Esophagus mucosa (tissue), 1 donor: ENCODE data around the gene ENGASE. TPM values are rescaled to one million over a fixed set of nuclear protein-coding genes. Genes with fewer than 3 reads are reported as not detected.

Source experiments
- ATAC-seq: fragments of 200-7000 bp; cut with Tn5 transposase; one replicate; pipeline ENCODE4 v1.9.1; 2020
- total RNA-seq: library from RNA; stranded (reverse); gene quantifications from one replicate; pipeline ENCODE4 v1.2.4, GENCODE V29; 2023
- donor health status: DM: yes; HTN: yes; CAD: no.

Gene ENGASE
- total RNA-seq, 1 donor from 2014 or later, result 6.5 TPM

DNA sequence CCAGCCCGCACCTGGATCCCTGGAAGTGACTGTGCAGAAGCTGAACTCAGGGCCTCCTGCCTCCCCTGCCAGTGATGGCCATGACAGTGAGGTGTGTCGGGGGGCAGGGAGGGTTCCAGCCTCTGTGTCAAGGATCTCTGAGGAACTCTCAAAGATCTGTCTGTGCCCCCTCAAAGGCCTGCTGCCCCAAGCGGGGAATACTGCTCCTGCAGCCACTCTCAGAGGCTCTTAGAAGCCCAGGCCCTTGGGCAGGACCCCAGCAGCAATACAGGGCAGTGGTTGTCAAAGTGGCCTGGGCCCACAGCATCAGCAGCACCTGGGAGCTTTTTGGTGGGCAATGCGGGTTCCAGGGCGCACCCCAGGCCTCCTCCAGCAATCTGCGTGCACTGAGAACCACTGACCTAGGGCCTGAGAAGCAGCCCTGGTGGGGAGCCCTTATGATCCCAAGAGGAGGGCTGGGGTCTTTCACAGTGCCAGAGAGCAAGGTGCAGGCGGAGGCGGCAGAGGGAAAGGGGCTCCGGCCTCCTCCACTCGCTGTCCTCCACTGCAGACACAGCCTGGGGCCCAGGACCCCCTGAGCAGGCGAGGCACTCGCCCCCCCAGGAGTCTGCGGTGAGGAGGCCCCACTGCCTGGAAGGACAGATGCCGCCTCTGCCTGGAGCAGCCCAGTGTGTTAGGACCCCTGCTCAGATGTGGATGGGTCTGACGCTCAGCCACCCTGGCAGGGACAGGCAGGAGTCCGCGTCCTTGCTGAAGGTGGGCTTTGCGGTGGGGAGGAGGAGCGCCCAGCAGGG lies 42.1 kb downstream of the ENGASE start:
- ATAC-seq, result no peak

DNA sequence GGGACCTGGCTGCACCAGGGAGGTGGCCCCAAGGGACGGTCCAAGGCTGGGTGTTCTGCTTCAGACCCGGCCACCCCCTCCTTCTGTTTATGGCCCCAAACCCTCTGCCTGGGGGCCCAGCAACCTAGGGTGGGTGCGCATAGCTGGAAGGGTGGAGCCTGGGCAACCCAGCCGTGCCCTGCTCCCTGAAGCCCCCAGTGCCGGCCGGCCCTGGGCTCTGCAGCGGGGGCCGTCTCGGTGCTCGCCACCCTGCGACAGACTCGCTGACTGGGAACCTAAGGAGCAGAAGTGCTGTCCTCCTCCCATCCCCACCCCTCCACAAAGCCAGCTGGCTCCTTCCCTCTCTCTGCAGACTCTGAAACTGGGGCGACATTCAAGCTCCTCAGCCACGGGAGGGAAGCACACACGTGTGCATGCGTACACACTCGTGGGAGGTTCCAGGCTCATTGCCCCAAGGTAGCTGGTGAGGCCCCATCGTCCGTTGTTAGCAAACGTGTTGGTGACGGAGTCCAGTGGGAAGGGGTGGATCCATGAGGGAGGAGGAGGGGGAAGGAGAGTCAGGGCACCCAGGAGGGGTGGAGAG lies 43.4 kb downstream of the ENGASE start:
- ATAC-seq, result no peak

DNA sequence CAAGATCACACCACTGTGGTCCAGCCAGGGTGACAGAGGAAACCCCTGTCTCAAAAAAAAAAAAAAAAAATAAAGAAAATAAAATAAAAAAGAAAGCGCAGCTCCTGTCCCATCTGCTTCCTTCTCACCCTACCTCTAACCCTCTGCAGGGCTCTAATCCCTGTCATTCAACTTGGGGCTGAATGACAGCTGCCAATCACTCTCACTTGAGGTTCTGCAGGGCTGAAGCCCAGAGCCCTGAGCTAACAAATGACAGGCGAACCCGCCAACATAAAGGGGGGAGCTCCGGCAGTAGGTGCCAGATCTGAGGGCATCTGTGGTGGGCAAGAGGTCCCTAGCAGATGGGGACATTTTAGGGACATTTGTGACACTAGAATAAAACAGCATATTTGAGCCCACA lies 44.3 kb downstream of the ENGASE start:
- no peak for ATAC-seq

DNA sequence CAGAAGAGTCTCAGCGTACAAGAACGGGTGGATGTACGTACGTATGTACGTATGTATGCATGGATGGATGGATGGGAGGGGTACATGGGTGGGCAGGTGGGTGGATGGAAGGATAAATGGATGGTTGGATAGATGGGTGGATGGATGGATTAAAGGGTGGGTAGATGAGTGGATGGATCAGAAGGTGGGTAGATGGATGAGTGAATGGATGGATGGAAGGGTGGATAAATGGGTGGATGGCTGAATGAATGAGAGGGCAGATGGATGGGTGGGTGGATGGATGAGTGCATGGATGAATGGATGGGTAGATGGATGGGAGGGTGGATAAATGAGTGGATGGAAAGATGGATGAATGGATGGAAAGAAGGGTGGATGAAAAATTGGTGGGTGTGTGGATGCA lies 45.6 kb downstream of the ENGASE start:
- ATAC-seq, result no peak

DNA sequence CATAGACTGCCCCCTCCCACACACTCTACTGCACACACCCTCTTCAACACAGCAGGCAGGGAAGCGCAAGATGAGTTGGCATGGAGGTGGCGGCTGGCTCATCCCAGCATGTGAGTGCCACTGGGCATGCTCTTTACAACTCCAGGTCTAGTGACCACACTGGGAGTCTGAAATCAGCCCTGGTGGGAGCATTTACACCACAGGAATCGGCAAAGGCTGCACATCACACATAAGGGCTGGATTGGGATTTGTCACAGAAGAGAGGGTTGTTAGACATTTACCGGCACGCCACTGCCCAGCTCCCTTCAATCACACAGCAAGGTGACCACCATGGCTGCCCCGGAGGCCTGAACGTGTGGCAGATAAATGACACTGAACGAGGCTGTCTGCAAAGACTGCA lies 49.4 kb downstream of the ENGASE start:
- no peak for ATAC-seq

DNA sequence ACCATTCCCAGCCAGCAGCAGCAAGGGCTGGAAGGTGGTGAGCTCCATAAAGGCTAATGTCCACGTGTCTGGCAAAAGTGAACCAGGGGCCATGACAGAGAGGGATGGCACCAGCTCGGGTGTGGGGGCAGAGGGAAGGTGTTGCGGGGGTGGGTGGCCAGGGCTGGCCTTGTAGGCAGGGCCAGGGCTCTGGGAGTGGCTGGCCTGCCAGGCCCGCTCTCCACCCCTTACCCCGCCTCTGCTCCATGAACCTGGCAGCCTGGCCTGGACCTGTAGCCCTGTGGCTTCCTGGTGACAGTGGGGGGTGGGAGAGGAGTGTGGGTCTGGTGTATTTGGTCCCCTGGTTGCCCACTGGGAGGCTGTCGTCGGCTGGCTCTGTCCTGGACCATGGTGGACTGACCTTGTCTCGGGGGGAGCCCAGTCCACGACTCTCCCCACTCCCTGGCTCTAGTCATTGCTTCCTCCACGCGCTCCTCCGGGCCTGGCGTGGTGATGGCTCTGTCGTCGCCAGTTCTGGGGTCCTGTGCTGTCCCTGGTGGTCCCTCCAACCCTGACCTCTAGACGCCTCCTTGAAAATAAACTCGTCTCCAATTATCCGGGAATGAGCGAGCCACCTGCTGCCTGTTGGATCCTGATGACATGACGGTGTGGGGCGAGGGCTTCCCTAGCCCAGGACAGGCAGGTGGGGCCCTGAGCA lies 50.0 kb downstream of the ENGASE start:
- no peak for ATAC-seq

DNA sequence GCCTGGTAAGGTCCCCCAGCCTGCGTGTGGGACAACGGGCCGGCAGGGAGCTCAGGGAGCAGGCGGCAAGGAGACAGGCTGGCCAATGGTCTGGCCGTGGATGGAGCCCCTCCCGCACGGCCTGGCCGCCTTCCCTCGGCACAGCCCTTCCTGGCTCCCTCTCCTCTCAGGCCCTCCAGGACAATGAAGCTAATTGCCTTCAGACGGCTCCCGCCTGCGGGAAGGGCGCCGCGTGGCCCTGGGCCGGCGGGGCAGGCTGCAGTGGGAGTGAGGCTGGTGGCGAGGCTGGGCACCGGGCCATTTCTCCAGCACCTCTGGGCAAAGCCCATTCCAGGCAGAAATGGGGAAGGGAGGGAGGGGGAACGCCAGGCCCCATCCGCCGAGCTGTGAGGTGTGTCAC lies 50.9 kb downstream of the ENGASE start:
- no peak for ATAC-seq

DNA sequence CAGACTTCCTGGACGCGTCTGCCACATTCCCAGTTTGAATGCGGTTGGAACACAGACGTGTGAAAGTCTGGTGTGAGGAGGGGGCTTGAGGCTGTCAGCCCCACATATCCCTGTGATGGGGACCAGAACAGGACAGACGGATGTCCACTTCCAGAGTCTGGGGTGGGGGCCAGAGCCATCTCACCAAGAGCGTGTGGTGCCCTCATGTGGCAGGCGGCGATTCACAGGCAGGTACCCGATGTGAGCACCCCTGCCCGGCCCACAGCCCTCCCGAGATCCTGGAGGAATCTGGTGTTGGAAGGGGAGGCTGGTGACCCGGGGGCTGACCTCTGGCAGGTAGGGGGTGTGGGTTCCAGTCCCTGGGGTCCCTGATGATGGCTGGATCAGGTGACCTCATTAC lies 51.5 kb downstream of the ENGASE start:
- no peak for ATAC-seq

DNA sequence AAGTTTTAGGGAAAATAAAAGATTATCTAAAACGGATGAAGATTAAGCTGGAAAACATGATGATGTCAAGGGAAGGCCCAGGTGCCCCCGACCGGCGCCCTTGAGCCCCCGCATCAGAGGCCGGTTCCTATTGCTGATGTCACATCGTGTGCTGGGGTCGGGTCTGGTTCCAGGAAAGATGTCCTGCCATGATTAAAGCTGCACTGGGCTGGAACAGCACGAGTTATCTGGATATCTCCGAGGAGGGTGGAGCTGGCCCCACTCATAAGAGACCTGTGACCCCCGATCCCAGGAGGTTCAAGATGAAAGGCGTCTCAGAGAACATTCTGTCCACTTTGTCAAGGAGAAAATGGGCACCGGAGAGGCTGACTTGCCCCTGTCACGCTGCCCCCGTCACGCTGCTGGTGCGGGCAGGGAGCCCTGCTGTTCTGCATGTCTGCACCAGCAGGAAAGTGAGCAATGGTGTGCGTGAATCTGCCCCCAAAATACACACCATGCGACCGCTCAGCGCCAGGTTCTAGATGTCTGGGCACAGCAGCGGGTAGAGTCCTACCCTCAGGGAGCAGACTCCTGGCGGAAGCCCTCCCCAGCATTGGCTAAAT lies 53.0 kb downstream of the ENGASE start:
- ATAC-seq, result no peak

DNA sequence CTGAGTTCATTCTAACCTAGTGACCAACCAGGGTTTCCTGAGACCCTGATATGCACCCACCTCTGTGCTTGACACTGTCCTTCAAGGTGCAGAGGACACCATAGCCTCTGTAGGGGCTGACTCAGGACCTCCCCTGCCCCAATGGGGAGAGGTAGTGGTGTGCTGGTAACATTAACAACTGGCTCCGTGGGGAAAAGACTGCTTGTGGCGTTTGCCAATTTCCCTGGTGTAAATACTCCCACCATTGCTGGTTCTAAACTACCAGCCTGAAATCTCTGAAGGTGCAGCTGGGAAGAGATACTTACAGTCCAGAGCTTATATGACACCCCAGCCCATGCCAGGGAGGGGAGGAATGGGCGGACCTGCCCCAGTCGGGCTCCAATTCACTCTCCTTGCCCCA lies 54.9 kb downstream of the ENGASE start:
- no peak for ATAC-seq

DNA sequence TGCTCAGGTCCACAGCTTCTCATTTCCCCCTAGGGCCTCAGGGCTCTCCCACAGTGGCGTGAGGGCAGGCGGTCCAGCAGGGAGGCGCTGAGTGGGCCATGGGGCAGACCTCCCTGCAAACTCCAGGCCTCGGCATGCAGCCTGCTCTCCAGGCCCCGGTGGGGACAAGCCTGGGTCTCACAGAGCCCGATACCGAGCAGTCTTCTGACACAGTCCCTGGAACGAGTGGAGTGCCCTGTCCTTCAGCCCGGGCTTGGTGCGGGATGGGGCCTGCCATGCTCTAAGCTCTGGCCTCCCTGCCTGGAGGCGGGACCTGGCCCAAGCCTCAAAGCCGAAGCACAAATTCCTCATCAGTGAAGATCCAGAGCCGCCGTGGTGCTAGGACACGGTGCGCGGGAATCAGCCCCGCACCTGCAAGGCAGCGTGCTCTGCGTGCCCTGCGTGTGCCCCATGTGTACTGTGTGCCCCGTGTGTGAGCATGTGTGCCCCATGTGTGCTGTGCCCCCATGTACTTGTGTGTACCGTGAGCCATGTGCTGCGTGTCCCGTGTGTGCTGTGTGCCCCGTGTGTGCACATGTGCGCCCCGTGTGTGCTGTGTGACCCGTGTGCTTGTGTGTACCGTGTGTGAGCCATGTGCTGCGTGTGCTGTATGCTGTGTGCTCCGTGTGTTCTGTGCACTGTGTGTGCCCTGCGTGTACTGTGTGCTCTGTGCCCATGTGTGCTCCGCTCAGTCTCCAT lies 56.1 kb downstream of the ENGASE start:
- no peak for ATAC-seq

DNA sequence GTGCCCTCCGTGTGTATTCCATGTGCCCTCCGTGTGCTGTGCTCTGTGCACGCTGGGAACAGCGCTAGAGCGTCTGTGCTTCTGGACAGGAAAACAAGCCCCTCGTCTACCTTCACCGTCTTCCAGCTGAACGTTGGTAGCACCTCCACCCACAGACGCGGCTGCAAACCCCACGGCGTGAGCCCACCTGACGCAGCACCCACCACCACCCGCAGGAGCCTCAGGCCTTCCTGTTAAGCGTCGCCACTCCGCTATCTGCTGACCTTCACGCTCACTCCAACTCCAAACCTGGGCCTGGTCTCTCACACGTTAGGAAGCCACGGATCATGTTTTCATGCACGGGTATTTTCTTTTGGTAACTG lies 56.6 kb downstream of the ENGASE start:
- ATAC-seq, result no peak

DNA sequence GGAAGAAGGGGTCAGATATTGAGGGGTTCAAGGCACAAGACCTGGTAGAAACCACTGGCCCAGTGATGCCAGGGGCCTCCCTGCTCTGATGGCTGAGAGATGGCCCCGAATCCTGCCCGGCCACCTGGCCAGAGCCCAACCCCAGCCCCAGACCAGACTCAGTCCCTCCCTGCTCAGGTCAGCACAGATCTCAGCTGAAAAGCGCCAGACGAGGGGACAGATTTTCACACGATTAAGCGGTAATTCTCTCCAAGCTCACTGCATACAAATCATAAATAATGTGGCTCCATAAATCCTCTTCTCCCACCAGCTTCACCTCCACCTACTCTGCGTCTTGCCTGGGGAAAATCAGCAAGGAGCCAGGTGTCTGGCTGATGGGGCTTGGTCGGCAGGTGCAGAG lies 57.1 kb downstream of the ENGASE start:
- ATAC-seq, result no peak

DNA sequence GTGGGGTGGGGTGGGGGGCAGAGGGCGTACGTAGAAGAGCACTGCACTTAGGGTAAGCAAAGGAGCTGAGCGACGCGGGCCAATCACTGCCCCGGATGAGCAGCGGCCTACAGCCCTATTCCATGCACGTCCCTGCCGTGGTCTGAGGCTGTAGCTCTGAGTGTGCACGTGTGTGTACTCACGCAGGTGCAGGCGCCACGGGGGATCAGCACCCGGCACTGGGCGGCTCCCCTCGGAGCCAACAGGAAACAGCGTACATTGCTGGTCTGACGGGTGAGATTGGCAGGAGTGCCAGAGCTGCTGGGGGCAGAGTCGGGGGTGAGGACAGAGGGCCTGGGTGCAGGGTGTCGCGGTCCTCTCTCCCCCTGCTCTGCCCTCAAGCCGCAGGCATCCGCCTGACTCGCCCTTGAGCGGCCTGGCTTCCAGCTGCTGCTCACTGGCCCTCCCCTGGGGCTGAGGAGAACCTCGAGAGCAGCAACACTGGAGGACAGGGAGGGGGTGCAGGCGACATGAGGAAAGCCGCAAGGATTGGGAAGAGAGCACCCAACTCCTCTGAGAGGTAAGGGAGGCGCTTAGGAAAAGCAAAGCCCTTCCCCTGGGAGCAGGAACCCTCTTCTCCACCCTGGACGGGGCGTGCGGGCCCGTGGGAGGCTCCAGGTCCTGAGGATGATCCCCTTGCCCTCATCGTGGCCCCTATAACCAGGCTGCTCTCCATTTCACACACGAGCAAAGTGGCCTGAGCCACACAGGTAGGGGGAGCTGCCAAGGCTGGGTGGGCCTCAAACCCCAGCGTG lies 57.8 kb downstream of the ENGASE start:
- no peak for ATAC-seq

DNA sequence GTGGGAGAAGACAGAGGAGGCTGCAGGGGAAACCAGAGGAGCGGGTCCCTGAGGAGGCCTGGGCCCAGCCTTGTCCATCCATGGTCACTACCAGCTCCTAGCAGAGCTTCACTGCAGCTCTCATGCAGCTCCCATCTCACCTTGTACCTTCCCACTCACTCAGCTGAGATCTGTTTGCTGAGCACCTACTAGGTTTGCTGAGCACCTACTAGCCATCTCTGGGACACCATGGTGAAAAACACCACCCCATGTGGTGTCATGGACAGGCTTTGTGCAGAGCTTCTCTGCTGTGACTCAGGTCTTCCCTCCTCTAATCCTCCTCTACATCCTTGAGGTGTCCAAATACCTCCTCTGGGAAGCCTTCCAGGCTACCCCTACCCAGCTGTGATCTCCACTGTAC lies 58.6 kb downstream of the ENGASE start:
- ATAC-seq, result no peak

DNA sequence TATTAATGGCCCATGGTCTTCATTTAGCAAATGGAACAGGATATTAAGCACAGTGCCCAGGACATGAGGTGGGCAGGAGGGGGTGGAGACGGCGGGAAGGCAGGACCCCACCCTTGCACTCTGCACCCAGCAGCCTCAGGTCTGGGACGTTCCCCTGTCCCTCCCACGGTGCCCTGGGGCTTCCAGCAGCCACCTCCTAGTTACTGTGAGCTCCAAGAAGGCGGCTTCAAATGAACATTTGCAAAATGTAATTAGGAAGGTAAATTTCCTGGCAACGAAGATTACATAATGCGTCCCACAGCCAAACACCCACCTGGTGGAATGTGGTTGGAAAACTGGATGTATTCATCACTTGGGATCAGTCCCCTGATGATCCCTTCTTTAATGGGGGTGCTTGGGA lies 59.4 kb downstream of the ENGASE start:
- ATAC-seq, result no peak

DNA sequence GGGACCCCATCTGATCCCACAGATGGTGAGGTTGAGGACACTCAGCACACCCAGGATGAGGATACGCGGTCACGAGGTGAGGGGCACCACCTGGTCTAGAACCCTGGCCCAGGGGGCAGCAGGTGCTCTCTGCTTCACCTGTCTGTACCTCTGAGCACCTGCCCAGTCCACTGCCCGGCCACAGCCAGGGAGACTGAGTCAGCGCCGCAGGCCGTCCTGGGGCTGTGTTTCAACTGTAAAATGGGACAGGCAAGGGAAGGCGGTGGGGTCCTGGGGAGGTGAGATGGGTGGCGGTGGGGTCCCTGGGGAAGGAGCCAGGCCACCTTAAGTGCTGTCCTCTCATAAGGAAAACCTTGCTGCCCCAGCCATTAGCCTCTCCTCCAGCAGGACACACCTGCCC lies 60.4 kb downstream of the ENGASE start:
- ATAC-seq, result no peak

DNA sequence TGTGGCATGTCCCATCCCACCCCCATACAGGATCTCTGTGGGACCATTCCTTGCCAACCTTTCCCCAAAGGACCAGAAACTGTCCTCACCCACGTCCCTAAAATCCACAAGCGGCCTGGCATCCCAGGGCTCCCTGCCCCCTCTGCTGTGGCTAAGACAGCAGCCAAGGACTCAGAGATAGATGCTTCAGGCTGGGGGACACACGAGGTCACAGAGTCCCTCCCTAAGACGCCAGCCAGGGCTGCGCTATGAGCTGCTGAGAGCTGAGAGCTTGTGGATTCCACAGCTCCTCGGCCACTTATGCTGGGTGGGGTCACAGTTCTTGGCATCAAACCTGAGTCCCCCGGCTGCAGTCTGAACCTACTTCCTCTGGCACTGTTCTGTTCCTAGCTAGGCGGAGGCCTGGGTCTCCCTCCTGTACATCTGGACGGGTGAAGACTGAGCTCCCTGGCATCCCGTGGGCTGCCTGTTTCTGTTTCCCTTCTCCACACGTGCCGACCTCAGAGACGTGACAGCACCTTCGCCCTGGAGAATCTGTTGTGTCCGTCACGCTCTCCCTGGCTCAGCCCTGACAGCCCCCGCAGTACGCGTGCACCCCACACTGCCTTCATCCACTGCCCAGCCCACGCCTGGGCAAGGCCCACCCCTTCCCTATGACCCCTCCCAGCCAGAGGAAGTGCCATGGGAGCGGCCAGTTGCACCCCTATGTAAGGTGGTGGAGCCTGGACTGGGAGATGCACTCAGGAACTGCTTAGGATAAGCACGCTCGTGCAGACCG lies 61.2 kb downstream of the ENGASE start:
- no peak for ATAC-seq
